Ishikawa (cell line): ENCODE measurements around the gene AFF2.

Source experiments
- CEBPB ChIP-seq: IDR thresholded peaks from 2 replicates; pipeline ENCODE4 v1.6.1; 2012
- CREB1 ChIP-seq: IDR thresholded peaks from 2 replicates; pipeline ENCODE4 v1.6.1; 2012; ENCODE audit warnings: low read depth
- EGR1 ChIP-seq: IDR thresholded peaks from 2 replicates; pipeline ENCODE4 v1.6.1; 2012
- EP300 ChIP-seq: IDR thresholded peaks from 2 replicates; pipeline ENCODE4 v1.6.1; 2012; ENCODE audit warnings: borderline replicate concordance
- FOXM1 ChIP-seq: IDR thresholded peaks from 2 replicates; pipeline ENCODE4 v1.6.1; 2012; ENCODE audit warnings: low read depth, borderline replicate concordance
- NFIC ChIP-seq: IDR thresholded peaks from 2 replicates; pipeline ENCODE4 v1.6.1; 2012
- RAD21 ChIP-seq: IDR thresholded peaks from 2 replicates; pipeline ENCODE4 v1.6.1; 2012; ENCODE audit warnings: low read depth
- TAF1 ChIP-seq: IDR thresholded peaks from 2 replicates; pipeline ENCODE4 v1.6.1; 2012; ENCODE audit warnings: low read depth, mild to moderate bottlenecking
- TCF12 ChIP-seq: IDR thresholded peaks from 2 replicates; pipeline ENCODE4 v1.6.1; 2012; ENCODE audit warnings: low read depth
- TEAD4 ChIP-seq: IDR thresholded peaks from 2 replicates; pipeline ENCODE4 v1.6.1; 2012
- YY1 ChIP-seq: IDR thresholded peaks from 2 replicates; pipeline ENCODE4 v1.6.1; 2012; ENCODE audit warnings: low read depth
- ZBTB7A ChIP-seq: IDR thresholded peaks from 2 replicates; pipeline ENCODE4 v1.6.1; 2012; ENCODE audit warnings: low read depth
- TF ChIP-seq, protein P1 (sequence below): IDR thresholded peaks from 2 replicates; pipeline ENCODE4 v1.6.1; 2012; ENCODE audit warnings: low read depth, mild to moderate bottlenecking
- TF ChIP-seq, protein P2 (sequence below): IDR thresholded peaks from 2 replicates; pipeline ENCODE4 v1.6.1; 2012
- TF ChIP-seq, protein P3 (sequence below): IDR thresholded peaks from 2 replicates; pipeline ENCODE4 v1.6.1; 2012

Gene AFF2

DNA sequence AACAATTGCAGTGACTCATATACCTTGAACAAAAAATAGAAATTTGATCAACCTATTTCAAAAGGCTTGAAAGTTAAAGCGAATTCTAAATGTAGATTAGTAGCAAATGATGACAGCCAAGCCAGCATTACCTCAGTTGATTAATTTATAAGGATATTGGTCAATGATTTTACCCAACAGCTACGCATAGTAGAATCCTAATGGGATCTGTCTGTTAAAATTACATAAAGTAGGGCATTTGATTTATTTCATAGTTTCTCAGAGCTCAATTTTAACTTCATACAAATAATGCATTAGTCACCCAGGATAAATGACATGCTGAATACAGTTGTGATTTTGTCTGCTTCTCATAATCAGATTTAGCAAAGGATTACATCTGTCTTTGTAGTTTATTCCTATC, 12.0 kb downstream of the AFF2 start:
- TF ChIP-seq CEBPB (no peak), RAD21 (no peak), FOXM1 (no peak), NFIC (no peak), ZBTB7A (no peak), EP300 (no peak), TAF1 (no peak), TCF12 (no peak), EGR1 (no peak)
- TF ChIP-seq, protein P1, sequence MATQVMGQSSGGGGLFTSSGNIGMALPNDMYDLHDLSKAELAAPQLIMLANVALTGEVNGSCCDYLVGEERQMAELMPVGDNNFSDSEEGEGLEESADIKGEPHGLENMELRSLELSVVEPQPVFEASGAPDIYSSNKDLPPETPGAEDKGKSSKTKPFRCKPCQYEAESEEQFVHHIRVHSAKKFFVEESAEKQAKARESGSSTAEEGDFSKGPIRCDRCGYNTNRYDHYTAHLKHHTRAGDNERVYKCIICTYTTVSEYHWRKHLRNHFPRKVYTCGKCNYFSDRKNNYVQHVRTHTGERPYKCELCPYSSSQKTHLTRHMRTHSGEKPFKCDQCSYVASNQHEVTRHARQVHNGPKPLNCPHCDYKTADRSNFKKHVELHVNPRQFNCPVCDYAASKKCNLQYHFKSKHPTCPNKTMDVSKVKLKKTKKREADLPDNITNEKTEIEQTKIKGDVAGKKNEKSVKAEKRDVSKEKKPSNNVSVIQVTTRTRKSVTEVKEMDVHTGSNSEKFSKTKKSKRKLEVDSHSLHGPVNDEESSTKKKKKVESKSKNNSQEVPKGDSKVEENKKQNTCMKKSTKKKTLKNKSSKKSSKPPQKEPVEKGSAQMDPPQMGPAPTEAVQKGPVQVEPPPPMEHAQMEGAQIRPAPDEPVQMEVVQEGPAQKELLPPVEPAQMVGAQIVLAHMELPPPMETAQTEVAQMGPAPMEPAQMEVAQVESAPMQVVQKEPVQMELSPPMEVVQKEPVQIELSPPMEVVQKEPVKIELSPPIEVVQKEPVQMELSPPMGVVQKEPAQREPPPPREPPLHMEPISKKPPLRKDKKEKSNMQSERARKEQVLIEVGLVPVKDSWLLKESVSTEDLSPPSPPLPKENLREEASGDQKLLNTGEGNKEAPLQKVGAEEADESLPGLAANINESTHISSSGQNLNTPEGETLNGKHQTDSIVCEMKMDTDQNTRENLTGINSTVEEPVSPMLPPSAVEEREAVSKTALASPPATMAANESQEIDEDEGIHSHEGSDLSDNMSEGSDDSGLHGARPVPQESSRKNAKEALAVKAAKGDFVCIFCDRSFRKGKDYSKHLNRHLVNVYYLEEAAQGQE: no peak
- TF ChIP-seq, protein P2, sequence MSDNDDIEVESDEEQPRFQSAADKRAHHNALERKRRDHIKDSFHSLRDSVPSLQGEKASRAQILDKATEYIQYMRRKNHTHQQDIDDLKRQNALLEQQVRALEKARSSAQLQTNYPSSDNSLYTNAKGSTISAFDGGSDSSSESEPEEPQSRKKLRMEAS: no peak

DNA sequence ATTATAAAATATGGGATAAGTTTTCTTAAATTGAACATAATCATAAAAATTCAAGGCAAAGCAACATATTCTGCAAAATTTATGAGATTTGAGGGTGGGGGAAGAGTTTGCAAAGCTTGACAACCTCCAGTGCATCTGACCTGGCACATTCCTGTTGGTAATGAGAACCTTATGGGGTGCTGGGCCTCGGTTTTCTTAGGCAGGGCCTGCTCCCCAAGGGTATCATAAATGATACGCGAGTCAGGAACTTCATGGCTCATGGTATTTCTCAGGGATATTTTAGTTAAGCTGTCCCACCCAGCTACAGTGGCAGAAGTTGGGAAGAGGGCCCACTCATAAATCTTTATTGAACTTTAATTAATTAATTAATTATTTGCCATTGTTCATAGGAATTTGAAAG, 13.2 kb downstream of the AFF2 start:
- TF ChIP-seq YY1: no peak
- TF ChIP-seq CEBPB: no peak
- TF ChIP-seq EGR1: no peak
- no peak for TF ChIP-seq TCF12
- TF ChIP-seq NFIC: no peak
- TF ChIP-seq EP300: no peak
- no peak for TF ChIP-seq TAF1
- no peak for TF ChIP-seq FOXM1
- TF ChIP-seq, protein P3, sequence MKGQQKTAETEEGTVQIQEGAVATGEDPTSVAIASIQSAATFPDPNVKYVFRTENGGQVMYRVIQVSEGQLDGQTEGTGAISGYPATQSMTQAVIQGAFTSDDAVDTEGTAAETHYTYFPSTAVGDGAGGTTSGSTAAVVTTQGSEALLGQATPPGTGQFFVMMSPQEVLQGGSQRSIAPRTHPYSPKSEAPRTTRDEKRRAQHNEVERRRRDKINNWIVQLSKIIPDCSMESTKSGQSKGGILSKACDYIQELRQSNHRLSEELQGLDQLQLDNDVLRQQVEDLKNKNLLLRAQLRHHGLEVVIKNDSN: no peak
- no peak for TF ChIP-seq CREB1
- no peak for TF ChIP-seq TEAD4
- TF ChIP-seq, protein P2: no peak
- no peak for TF ChIP-seq RAD21
- TF ChIP-seq, protein P1: no peak
- no peak for TF ChIP-seq ZBTB7A

DNA sequence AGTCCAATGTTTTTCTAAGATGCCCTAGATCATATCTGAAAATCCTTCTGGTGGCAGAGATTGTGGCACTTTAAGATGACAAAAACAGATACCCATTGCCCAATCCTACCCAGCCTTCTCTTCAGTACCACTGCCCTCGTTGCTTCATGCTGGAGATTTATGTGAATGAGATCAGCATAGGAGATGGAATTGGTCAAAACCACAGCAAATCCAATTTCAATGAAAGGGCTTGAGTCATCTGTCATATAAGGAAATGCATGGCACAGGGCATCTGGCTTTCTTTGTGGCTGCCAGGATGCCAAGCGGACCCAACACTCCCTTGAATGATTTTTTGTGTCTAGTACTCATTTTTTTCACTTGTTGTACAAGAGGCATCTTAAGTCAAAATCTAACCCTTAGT, 16.8 kb downstream of the AFF2 start:
- TF ChIP-seq CREB1 (no peak), RAD21 (no peak), ZBTB7A (no peak), CEBPB (no peak), TAF1 (no peak), YY1 (no peak), FOXM1 (no peak)
- TF ChIP-seq, protein P1: no peak
- TF ChIP-seq, protein P2: no peak
- TF ChIP-seq, protein P3: no peak

DNA sequence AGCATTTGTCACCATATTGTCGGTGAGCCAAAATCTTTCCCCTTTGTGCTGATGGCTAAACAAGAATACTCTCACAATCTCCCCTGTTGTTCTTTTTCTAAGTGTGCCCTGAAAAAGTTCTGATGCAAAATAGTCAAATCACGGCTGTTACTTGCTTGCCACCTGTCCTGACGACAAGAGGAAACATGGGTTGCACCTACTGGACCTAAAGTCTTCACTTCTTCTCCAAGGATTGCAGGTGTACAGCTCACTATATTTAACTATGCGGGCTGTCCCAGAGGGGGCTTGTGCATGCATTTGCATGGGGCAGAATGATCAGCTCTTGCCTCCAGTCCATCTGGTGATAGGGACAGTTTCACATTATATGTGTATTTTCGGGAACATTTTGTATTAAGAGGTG, 21.6 kb downstream of the AFF2 start:
- no peak for TF ChIP-seq YY1
- TF ChIP-seq, protein P3: no peak
- no peak for TF ChIP-seq TAF1
- TF ChIP-seq EP300: no peak
- no peak for TF ChIP-seq ZBTB7A
- TF ChIP-seq TEAD4: no peak
- TF ChIP-seq, protein P1: no peak
- TF ChIP-seq, protein P2: no peak
- TF ChIP-seq EGR1: no peak
- TF ChIP-seq TCF12: no peak
- no peak for TF ChIP-seq RAD21
